HG03097 (cell line): ENCODE measurements around the gene SLC28A3.

ENCODE experiments used
- ATAC-seq: cut with Tn5 transposase; IDR thresholded peaks from one replicate; pipeline ENCODE4 v1.9.1; 2021; ENCODE audit not compliant: unreplicated experiment, low FRiP score

SLC28A3 gene

DNA sequence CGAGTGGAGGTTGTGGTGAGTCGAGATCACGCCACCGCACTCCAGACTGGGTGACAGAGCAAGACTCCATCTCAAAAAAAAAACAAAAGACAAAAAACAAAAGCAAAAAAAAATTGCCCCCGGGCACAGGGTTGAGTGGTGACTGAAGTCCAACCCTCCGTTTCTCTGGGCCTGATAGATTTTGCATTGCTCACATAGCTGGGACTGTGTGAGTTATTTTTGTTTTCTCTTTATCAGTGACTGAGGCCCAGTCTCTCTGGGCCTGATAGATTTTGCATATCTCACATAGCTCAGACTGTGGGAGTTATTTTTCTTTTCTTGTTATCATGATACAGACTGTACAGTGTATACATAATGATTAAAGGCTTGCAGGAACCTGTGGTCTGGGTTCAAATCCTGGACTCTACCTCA is 2.6 kb upstream of the SLC28A3 start:
- ATAC-seq: no peak

DNA sequence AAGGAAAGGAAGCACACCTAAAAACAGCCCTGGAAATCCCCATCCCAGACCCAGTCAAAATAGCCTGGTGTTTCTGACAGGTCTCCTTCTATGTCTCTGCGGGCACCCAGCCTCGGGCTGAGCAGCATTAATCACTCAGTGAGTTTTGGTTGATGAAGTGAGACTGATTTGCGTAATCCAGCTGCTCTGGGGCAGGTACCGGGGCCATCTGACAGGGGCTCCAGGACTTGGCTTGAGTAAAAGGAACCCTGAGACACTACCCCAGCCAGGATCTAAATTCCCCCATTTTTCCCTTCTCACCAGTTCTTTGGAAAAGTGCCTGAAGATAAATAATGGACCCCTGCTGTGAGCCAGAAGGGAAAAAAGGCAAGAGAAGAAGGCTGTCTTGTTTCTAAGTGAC is 596 bp downstream of the SLC28A3 start:
- ATAC-seq: no peak

- no peak for ATAC-seq
Measured at GRCh38 chr9:84339503-84339902, 1.1 kb downstream of the SLC28A3 start.

- no peak for ATAC-seq
Measured at GRCh38 chr9:84338792-84339191, 1.8 kb downstream of the SLC28A3 start.

DNA sequence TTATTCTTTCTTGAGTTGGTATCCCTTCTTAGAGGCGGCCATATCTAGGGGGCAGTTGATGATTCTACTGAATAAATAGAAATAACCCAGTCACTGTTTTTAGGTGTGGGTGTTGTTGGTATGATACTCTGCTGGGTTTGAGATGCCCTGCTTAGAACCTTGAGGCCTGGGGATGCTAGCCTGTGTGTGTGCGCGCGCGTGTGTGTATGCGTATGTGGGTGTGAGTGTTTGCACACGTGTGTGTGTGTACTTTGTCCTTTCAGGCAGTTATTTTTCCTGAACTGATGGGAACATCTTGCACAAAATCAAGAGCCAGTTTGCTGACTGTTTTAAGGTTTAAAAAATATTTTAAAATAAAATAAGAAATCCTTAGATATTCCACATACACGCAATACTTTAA is 3.3 kb downstream of the SLC28A3 start:
- ATAC-seq: no peak

DNA sequence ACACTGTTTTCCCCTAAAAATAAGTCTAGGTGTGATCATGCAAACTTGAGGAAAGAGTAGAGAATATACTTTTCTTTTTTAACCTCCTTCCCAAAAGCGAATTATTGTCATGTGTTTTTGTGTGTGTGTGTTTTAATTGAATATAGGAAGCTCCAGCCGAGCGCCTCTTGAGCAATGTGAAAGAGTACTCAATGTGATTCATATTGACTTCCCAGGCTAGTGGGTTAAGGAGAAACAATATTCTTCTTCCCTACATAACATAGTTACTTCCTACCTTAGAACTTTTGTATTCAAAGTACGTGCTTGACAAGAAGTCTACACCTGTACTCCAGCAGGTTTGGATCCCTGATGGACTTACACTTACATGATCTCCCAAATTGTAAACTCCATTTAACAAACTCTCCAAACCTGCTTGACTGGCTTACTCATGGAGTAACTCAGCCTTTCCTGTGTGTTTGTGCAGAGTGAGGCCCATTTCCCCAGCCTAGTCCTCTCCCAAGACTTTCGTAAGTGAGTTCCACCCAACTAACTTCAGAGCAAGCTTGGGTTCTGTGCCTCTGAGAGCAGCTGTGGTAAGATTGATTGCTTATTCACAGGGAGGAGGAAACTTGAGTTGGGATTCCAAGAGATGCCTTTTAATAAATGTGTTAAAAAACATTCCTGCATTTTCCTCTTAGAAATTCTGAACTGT is 9.3 kb downstream of the SLC28A3 start:
- ATAC-seq: no peak

- no peak for ATAC-seq
Measured at GRCh38 chr9:84330246-84330645, 10.3 kb downstream of the SLC28A3 start.

GRCh38 chr9:84327184-84327583 is 13.4 kb downstream of the SLC28A3 start:
- ATAC-seq: no peak

DNA sequence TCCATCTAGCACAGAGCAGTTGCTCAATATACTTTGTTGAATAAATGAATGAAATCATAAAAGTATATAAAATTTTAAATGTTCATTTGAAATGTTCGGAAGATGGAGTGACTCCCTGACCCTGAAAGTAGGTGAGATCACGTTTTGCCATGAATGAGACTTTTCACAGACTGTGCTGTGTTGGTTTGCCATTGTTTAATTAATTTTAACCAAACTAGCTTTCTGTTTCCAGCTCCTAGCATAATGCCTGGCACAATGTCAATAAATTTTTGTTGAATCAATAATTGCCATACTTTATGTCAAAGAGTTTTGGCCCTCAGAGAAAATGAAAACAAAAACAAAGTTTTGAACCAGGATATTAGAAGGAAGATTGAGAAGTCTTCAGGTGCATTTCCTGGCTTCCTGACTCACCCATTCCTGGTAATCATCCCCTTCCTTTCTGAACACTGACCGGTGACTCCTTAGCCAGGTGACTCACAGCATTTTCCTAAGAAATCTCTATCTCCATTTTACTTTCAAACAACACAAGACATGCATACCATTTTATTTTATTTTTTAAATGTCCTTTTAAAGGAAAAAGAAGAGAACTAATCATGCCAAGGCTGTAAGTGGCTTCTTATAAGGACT is 15.1 kb downstream of the SLC28A3 start:
- no peak for ATAC-seq

GRCh38 chr9:84324811-84325210 is 15.7 kb downstream of the SLC28A3 start:
- no peak for ATAC-seq

- ATAC-seq: no peak
Measured at GRCh38 chr9:84323858-84324257, 16.7 kb downstream of the SLC28A3 start.

DNA sequence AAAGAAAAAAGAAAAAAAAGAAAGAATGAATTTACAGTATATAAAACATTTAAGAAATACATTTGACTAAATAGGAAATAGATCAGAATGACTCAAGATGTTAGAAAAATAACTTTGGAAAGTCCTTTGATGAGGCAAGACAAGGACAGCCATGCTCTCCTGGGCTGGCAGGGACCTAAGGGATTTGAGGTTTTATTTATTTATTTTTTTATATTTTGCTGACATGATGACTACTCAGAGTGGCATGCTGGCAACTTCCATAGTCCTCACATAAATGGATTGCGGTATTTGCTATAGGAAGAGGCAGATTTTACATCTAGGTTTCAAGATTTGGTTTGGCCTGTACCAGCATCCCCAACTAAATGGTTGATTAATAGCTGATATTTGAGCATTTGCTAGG is 17.7 kb downstream of the SLC28A3 start:
- ATAC-seq: no peak

- ATAC-seq: no peak
Measured at GRCh38 chr9:84320231-84320630, 20.3 kb downstream of the SLC28A3 start.

GRCh38 chr9:84319632-84320031 is 20.9 kb downstream of the SLC28A3 start:
- ATAC-seq: no peak

GRCh38 chr9:84318981-84319380 is 21.6 kb downstream of the SLC28A3 start:
- ATAC-seq: no peak

DNA sequence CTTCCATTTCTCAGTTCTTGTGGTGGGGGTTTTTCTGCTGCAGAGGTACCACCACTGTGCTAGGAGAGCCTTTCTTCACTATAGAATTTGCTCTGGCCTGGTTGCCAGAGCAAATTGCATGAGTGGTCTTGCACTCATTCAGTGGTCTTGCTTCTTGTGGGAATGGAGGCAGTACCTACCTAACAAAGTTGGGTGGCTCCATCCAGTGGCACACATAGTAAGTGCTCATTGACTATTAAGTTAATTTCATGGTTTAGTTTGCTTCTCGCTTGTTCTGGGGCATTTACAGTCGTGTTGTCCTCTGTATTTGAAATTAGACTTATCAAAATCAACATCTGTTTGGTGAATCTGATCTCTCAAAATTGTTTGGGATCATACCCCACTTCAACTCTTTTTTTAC is 23.0 kb downstream of the SLC28A3 start:
- no peak for ATAC-seq

GRCh38 chr9:84315278-84315877 is 25.2 kb downstream of the SLC28A3 start:
- ATAC-seq: no peak

DNA sequence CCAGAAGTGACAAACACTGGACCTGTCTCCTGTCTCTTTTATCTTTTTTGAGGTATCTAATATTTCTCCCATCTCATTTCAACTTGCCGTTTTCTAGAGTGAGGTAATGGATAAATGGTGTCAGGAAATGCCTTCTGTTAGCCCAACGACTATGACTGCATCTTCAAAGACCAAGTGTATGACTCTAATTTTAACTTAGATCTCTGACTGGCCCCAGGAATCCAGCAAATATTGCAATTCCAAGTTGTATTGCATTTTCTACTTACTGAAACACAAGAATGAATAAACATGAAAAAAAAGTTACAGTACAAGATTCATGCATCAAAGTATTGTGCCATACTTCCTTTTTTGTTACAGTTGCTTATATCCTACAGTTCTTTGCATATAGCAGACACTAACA is 26.3 kb downstream of the SLC28A3 start:
- no peak for ATAC-seq

DNA sequence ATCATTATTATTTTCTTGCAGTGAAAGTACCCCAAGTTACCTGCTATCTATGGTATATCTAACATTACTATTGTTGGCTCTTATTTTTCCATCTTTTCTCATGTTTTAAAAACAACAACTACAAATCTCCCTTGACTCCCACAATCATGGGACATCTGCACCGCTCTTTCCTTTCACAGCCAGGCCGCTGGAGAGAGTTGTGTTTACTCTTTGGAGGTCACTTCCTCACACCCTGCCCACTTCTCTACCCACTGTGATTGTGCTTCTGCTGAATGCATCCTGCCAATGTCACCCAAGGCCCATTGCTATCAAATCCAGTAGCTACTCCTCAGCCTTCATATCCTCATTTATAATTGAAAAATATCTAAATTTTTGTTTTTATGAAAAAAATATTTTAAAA is 29.7 kb downstream of the SLC28A3 start:
- no peak for ATAC-seq

GRCh38 chr9:84305497-84306131 is 34.9 kb downstream of the SLC28A3 start:
- ATAC-seq: no peak

DNA sequence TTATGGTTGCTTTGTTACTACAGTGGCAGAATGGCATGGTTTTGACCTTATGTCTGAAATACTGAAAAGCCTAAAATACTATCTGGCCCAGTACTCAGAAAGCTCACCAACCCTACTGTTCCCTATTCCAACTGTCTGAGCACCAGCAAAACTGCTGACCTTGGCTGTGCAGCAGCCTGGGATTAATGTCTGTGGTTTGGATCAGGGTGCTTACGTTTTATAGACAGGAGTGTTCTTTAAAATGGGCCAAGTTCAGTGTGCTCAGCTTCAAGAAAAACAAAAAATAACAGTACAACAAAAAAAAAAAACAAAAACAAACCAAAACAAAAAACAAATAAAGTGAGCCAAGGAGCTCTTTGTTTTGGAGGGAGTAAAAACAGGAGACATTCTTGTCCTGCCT is 36.4 kb downstream of the SLC28A3 start:
- no peak for ATAC-seq

- no peak for ATAC-seq
Measured at GRCh38 chr9:84303061-84303460, 37.5 kb downstream of the SLC28A3 start.
